Liver (tissue), 9 donors: ENCODE measurements around the gene SLC6A3. TPM values are rescaled to one million over a fixed set of nuclear protein-coding genes. Genes with fewer than 3 reads are reported as not detected.

Source experiments
- DNase-seq: peaks from one replicate; pipeline ENCODE4 v3.0.0-alpha.2; 2017; ENCODE audit warnings: low spot score
- H3K27ac ChIP-seq, 2 donors: one replicate each; pipeline ENCODE4 v1.7.0; 2013; ENCODE audit warnings: inconsistent platforms in 2 of 2, low read length in 2 of 2, control low read depth in 1 of 2, low read depth in 1 of 2, mild to moderate bottlenecking in 1 of 2
- H3K27me3 ChIP-seq, 4 donors: one replicate each; pipeline versions ENCODE4 v1.6.1 to v1.7.0; 2013; ENCODE audit warnings: low read length in 3 of 4, inconsistent platforms in 1 of 4, mild to moderate bottlenecking in 1 of 4, moderate library complexity in 1 of 4; ENCODE audit not compliant: control insufficient read depth in 4 of 4, insufficient read depth in 4 of 4
- H3K36me3 ChIP-seq, 4 donors: one replicate each; pipeline versions ENCODE4 v1.6.1 to v1.7.0; 2013; ENCODE audit warnings: low read length in 3 of 4, mild to moderate bottlenecking in 3 of 4, low read depth in 1 of 4, moderate library complexity in 1 of 4; ENCODE audit not compliant: control insufficient read depth in 4 of 4, insufficient read depth in 3 of 4
- H3K4me1 ChIP-seq, 4 donors: one replicate each; pipeline versions ENCODE4 v1.6.1 to v1.7.0; 2013; ENCODE audit warnings: low read length in 3 of 4, mild to moderate bottlenecking in 3 of 4, moderate library complexity in 1 of 4; ENCODE audit not compliant: control insufficient read depth in 4 of 4, insufficient read depth in 4 of 4
- H3K4me3 ChIP-seq, 3 donors: one replicate each; pipeline versions ENCODE4 v1.6.1 to v1.7.0; 2013; ENCODE audit warnings: low read length in 3 of 3, control low read depth in 1 of 3, low read depth in 1 of 3, mild to moderate bottlenecking in 1 of 3
- H3K9ac ChIP-seq, 2 donors: one replicate each; pipeline ENCODE4 v1.7.0; 2013; ENCODE audit warnings: low read length in 2 of 2, mild to moderate bottlenecking in 2 of 2, moderate library complexity in 2 of 2, control low read depth in 1 of 2, low read depth in 1 of 2
- H3K9me3 ChIP-seq, 4 donors: one replicate each; pipeline versions ENCODE4 v1.6.1 to v1.7.0; 2013; ENCODE audit warnings: low read length in 3 of 4; ENCODE audit not compliant: control insufficient read depth in 4 of 4
- ATF3 ChIP-seq: IDR thresholded peaks from 2 replicates; pipeline ENCODE4 v1.6.1; 2016; ENCODE audit warnings: antibody characterized with exemption
- CTCF ChIP-seq: fragments of 150-350 bp; IDR thresholded peaks from 2 replicates; pipeline ENCODE4 v1.5.1; 2017; ENCODE audit warnings: improper control_type of control experiment, low read depth, low read length; ENCODE audit not compliant: missing input control
- EGR1 ChIP-seq, 2 donors: IDR thresholded peaks; 2 replicates each; pipeline ENCODE4 v1.6.1; 2016 to 2018; ENCODE audit warnings: antibody characterized with exemption in 2 of 2, low read depth in 2 of 2
- FOXA1 ChIP-seq: IDR thresholded peaks from 2 replicates; pipeline ENCODE4 v1.6.1; 2016; ENCODE audit warnings: antibody characterized with exemption
- FOXA2 ChIP-seq: IDR thresholded peaks from 2 replicates; pipeline ENCODE4 v1.6.1; 2016; ENCODE audit warnings: antibody characterized with exemption
- GABPA ChIP-seq, 2 donors: IDR thresholded peaks in 1 of 2; conservative IDR thresholded peaks in 1 of 2; 2 replicates each; pipeline ENCODE4 v1.6.1; 2016; ENCODE audit warnings: antibody characterized with exemption in 2 of 2, mild to moderate bottlenecking in 1 of 2, moderate library complexity in 1 of 2
- HNF4A ChIP-seq, 2 donors: conservative IDR thresholded peaks; 2 replicates each; pipeline ENCODE4 v1.6.1; 2016; ENCODE audit warnings: antibody characterized with exemption in 2 of 2, mild to moderate bottlenecking in 2 of 2
- HNF4G ChIP-seq: IDR thresholded peaks from 2 replicates; pipeline ENCODE4 v1.6.1; 2016; ENCODE audit warnings: antibody characterized with exemption
- JUND ChIP-seq, 2 donors: IDR thresholded peaks; 2 replicates each; pipeline ENCODE4 v1.6.1; 2016; ENCODE audit warnings: antibody characterized with exemption in 2 of 2
- MAX ChIP-seq: IDR thresholded peaks from 2 replicates; pipeline ENCODE4 v1.6.1; 2016; ENCODE audit warnings: antibody characterized with exemption
- NR2F2 ChIP-seq: IDR thresholded peaks from 2 replicates; pipeline ENCODE4 v1.6.1; 2016; ENCODE audit warnings: antibody characterized with exemption
- RAD21 ChIP-seq, 2 donors: IDR thresholded peaks; 2 replicates each; pipeline ENCODE4 v1.6.1; 2016; ENCODE audit warnings: antibody characterized with exemption in 2 of 2, mild to moderate bottlenecking in 2 of 2
- REST ChIP-seq: IDR thresholded peaks from 2 replicates; pipeline ENCODE4 v1.6.1; 2016; ENCODE audit warnings: antibody characterized with exemption, mild to moderate bottlenecking
- RXRA ChIP-seq, 2 donors: IDR thresholded peaks; 2 replicates each; pipeline ENCODE4 v1.6.1; 2017 to 2018; ENCODE audit warnings: antibody characterized with exemption in 2 of 2, mild to moderate bottlenecking in 1 of 2
- SP1 ChIP-seq: IDR thresholded peaks from 2 replicates; pipeline ENCODE4 v1.6.1; 2018; ENCODE audit warnings: antibody characterized with exemption, mild to moderate bottlenecking
- TAF1 ChIP-seq: conservative IDR thresholded peaks from 2 replicates; pipeline ENCODE4 v1.6.1; 2016; ENCODE audit warnings: antibody characterized with exemption, mild to moderate bottlenecking
- YY1 ChIP-seq: IDR thresholded peaks from 2 replicates; pipeline ENCODE4 v1.6.1; 2016; ENCODE audit warnings: antibody characterized with exemption, mild to moderate bottlenecking
- ZBTB33 ChIP-seq: IDR thresholded peaks from 2 replicates; pipeline ENCODE4 v1.6.1; 2016; ENCODE audit warnings: antibody characterized with exemption
- WGBS: extraction: QIAGEN DNeasy Blood & Tissue Kit; methylation state at CpG from one replicate; pipeline ENCODE4 v1.1.7; 2013; 5-methylcytosine and 5-hydroxymethylcytosine counted together
- polyA plus RNA-seq, 2 donors: library from polyadenylated mRNA; stranded (reverse) in 1 of 2; unstranded in 1 of 2; fragments of 200-250 nt in 1 of 2; fragments of >200 nt in 1 of 2; fragmentation: Nextera tagmentation in 1 of 2; extraction: Ambion mirVana in 1 of 2; gene quantifications; one replicate each; pipeline versions ENCODE4 v1.2.1 to v1.2.3, GENCODE V29; 2013 to 2015
- total RNA-seq, 2 donors: library from RNA; depleted of rRNA; stranded (reverse); fragments of >200 nt; gene quantifications; one replicate each; pipeline ENCODE4 v1.2.3, GENCODE V29; 2014
- donor health status: healthy.
- donor health status: healthy.
- donor health status: healthy.
- donor health status: healthy.
- donor health status: healthy.

Gene SLC6A3
- total and polyA plus RNA-seq, 4 donors: not detected

- Histone ChIP-seq H3K27ac (no peak overlapping the region), H3K4me1 (peaks cover 0 to 7% (median 3%) of the 10 kb centered on the region in 4 donors), H3K9ac (no peak overlapping the region), H3K27me3 (peaks cover 0 to 3% (median under 1%) of the 10 kb centered on the region in 4 donors), H3K4me3 (no peak overlapping the region), H3K9me3 (no peaks in the 10 kb centered on the region), H3K36me3 (no peaks in the 10 kb centered on the region)
- no peak for DNase-seq
- 79% methylated on average over 21 of the region's 21 CpGs for WGBS
- TF ChIP-seq RAD21 (IDR thresholded peaks at IDR 0.05): no peak
- no peak for TF ChIP-seq RXRA (IDR thresholded peaks at IDR 0.05)
- no peak for TF ChIP-seq NR2F2
- no peak for TF ChIP-seq FOXA2
- TF ChIP-seq ATF3: no peak
- no peak for TF ChIP-seq FOXA1
- TF ChIP-seq EGR1 (IDR thresholded peaks at IDR 0.05; ENCODE audit: low read depth in 2 of 2): no peak
- TF ChIP-seq YY1: no peak
- no peak for TF ChIP-seq GABPA (IDR thresholded peaks at IDR 0.05 in 1 of 2, conservative IDR thresholded peaks at IDR 0.05 in 1 of 2)
- no peak for TF ChIP-seq REST
- no peak for TF ChIP-seq HNF4A (conservative IDR thresholded peaks at IDR 0.05)
- no peak for TF ChIP-seq JUND (IDR thresholded peaks at IDR 0.05)
- no peak for TF ChIP-seq ZBTB33
- TF ChIP-seq HNF4G: no peak
- no peak for TF ChIP-seq CTCF
- TF ChIP-seq MAX: no peak
- no peak for TF ChIP-seq SP1
- no peak for TF ChIP-seq TAF1
Measured at GRCh38 chr5:1390861-1391600, 54.2 kb downstream of the SLC6A3 start.
